ENCODE data around the gene ARHGAP31. TPM values are rescaled to one million over a fixed set of nuclear protein-coding genes. Genes with fewer than 3 reads are reported as not detected.

Gene ARHGAP31
- total RNA-seq, 1 experiment from 2014 or later, result 7.2 TPM

DNA sequence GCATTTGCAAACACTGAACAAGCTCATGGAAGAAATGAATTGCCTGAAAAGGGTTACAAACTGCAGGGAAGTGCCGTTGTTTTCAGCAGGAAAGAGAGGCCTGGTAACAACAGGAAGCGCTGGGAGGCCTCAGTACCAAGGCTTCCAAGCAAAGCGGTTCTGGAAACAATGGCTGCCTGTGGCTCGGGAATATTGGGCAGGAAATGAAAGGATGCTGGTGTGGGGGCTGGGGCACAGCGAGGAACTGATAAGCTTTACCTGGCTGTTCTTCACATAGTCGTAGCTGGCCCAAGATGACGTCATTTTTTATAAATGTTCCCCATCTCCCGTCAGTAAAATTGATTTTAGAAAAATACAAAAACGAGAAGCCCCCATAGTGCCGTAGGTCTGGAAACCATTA is 55.9 kb downstream of the ARHGAP31 start:
- CTCF ChIA-PET, result interaction anchor here (0.6 to 2.4 kb wide), 8 partner anchors 10 to 127 kb away, joined by 3 to 12 read pairs (median 4); partner anchors contain the start of genes ARHGAP31 and B4GALT4
- Mint-ChIP-seq H3K36me3 (peaks cover 6% of the 10 kb centered on the region), H3K4me3 (peak overlapping the region; percentile 57), H3K4me1 (peaks cover 77% of the 10 kb centered on the region), H3K27me3 (ENCODE audit: low read depth) (peaks cover 28% of the 10 kb centered on the region), H3K9me3 (peaks cover 4% of the 10 kb centered on the region; the same call in 1 of the 2 replicates), H3K27ac (peak overlapping the region; percentile 97)
- ATAC-seq (peak; percentile 67), DNase-seq (ENCODE audit: low spot score) (peak; percentile 66)
- POLR2A ChIA-PET, result interaction anchor here (0.8 to 3.2 kb wide), 6 partner anchors 11 to 114 kb away, joined by 3 to 19 read pairs (median 4); partner anchors contain the start of gene TMEM39A
- TF ChIP-seq MXD4 (CRISPR knock-in tag; IDR thresholded peaks at IDR 0.05; ENCODE audit: borderline replicate concordance) (no peak), ZNF121 (CRISPR knock-in tag; IDR thresholded peaks at IDR 0.05) (no peak), ETV6 (CRISPR knock-in tag; IDR thresholded peaks at IDR 0.05) (peak; percentile 95), ATF1 (CRISPR knock-in tag; IDR thresholded peaks at IDR 0.05) (no peak), SOX15 (CRISPR knock-in tag; IDR thresholded peaks at IDR 0.05) (no peak), KAT7 (CRISPR knock-in tag; IDR thresholded peaks at IDR 0.05; ENCODE audit: borderline replicate concordance) (no peak), SMAD4 (CRISPR knock-in tag; IDR thresholded peaks at IDR 0.05) (no peak), FOXK1 (CRISPR knock-in tag; IDR thresholded peaks at IDR 0.05) (peak; percentile 75), OVOL2 (CRISPR knock-in tag; IDR thresholded peaks at IDR 0.05; ENCODE audit: borderline replicate concordance) (no peak), ZBTB21 (CRISPR knock-in tag; IDR thresholded peaks at IDR 0.05; ENCODE audit: borderline replicate concordance) (peak; percentile 93), TP53 (CRISPR knock-in tag; IDR thresholded peaks at IDR 0.05) (peak; percentile 56; the same call in 1 of the 2 replicates), TCF7 (CRISPR knock-in tag; IDR thresholded peaks at IDR 0.05; ENCODE audit: low read depth) (no peak), ZNF416 (CRISPR knock-in tag; IDR thresholded peaks at IDR 0.05) (no peak), FOXJ3 (CRISPR knock-in tag; IDR thresholded peaks at IDR 0.05; ENCODE audit: borderline replicate concordance) (no peak)
- TF ChIP-seq, protein P1, sequence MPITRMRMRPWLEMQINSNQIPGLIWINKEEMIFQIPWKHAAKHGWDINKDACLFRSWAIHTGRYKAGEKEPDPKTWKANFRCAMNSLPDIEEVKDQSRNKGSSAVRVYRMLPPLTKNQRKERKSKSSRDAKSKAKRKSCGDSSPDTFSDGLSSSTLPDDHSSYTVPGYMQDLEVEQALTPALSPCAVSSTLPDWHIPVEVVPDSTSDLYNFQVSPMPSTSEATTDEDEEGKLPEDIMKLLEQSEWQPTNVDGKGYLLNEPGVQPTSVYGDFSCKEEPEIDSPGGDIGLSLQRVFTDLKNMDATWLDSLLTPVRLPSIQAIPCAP (CRISPR knock-in tag; IDR thresholded peaks at IDR 0.05), result no peak
- TF ChIP-seq, protein P2, sequence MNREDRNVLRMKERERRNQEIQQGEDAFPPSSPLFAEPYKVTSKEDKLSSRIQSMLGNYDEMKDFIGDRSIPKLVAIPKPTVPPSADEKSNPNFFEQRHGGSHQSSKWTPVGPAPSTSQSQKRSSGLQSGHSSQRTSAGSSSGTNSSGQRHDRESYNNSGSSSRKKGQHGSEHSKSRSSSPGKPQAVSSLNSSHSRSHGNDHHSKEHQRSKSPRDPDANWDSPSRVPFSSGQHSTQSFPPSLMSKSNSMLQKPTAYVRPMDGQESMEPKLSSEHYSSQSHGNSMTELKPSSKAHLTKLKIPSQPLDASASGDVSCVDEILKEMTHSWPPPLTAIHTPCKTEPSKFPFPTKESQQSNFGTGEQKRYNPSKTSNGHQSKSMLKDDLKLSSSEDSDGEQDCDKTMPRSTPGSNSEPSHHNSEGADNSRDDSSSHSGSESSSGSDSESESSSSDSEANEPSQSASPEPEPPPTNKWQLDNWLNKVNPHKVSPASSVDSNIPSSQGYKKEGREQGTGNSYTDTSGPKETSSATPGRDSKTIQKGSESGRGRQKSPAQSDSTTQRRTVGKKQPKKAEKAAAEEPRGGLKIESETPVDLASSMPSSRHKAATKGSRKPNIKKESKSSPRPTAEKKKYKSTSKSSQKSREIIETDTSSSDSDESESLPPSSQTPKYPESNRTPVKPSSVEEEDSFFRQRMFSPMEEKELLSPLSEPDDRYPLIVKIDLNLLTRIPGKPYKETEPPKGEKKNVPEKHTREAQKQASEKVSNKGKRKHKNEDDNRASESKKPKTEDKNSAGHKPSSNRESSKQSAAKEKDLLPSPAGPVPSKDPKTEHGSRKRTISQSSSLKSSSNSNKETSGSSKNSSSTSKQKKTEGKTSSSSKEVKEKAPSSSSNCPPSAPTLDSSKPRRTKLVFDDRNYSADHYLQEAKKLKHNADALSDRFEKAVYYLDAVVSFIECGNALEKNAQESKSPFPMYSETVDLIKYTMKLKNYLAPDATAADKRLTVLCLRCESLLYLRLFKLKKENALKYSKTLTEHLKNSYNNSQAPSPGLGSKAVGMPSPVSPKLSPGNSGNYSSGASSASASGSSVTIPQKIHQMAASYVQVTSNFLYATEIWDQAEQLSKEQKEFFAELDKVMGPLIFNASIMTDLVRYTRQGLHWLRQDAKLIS (CRISPR knock-in tag; IDR thresholded peaks at IDR 0.05; ENCODE audit: borderline replicate concordance), result no peak
- TF ChIP-seq, protein P3, sequence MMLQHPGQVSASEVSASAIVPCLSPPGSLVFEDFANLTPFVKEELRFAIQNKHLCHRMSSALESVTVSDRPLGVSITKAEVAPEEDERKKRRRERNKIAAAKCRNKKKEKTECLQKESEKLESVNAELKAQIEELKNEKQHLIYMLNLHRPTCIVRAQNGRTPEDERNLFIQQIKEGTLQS (CRISPR knock-in tag; conservative IDR thresholded peaks at IDR 0.05), result no peak
- TF ChIP-seq, protein P4, sequence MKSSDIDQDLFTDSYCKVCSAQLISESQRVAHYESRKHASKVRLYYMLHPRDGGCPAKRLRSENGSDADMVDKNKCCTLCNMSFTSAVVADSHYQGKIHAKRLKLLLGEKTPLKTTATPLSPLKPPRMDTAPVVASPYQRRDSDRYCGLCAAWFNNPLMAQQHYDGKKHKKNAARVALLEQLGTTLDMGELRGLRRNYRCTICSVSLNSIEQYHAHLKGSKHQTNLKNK (CRISPR knock-in tag; IDR thresholded peaks at IDR 0.05), result no peak
- TF ChIP-seq, protein P5, sequence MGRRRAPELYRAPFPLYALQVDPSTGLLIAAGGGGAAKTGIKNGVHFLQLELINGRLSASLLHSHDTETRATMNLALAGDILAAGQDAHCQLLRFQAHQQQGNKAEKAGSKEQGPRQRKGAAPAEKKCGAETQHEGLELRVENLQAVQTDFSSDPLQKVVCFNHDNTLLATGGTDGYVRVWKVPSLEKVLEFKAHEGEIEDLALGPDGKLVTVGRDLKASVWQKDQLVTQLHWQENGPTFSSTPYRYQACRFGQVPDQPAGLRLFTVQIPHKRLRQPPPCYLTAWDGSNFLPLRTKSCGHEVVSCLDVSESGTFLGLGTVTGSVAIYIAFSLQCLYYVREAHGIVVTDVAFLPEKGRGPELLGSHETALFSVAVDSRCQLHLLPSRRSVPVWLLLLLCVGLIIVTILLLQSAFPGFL (CRISPR knock-in tag; IDR thresholded peaks at IDR 0.05; ENCODE audit: borderline replicate concordance), result no peak
- TF ChIP-seq, protein P6, sequence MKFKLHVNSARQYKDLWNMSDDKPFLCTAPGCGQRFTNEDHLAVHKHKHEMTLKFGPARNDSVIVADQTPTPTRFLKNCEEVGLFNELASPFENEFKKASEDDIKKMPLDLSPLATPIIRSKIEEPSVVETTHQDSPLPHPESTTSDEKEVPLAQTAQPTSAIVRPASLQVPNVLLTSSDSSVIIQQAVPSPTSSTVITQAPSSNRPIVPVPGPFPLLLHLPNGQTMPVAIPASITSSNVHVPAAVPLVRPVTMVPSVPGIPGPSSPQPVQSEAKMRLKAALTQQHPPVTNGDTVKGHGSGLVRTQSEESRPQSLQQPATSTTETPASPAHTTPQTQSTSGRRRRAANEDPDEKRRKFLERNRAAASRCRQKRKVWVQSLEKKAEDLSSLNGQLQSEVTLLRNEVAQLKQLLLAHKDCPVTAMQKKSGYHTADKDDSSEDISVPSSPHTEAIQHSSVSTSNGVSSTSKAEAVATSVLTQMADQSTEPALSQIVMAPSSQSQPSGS (CRISPR knock-in tag; IDR thresholded peaks at IDR 0.05; ENCODE audit: borderline replicate concordance, low read depth), result no peak
- TF ChIP-seq, protein P7, sequence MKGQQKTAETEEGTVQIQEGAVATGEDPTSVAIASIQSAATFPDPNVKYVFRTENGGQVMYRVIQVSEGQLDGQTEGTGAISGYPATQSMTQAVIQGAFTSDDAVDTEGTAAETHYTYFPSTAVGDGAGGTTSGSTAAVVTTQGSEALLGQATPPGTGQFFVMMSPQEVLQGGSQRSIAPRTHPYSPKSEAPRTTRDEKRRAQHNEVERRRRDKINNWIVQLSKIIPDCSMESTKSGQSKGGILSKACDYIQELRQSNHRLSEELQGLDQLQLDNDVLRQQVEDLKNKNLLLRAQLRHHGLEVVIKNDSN (CRISPR knock-in tag; IDR thresholded peaks at IDR 0.05), result no peak
- TF ChIP-seq, protein P8, sequence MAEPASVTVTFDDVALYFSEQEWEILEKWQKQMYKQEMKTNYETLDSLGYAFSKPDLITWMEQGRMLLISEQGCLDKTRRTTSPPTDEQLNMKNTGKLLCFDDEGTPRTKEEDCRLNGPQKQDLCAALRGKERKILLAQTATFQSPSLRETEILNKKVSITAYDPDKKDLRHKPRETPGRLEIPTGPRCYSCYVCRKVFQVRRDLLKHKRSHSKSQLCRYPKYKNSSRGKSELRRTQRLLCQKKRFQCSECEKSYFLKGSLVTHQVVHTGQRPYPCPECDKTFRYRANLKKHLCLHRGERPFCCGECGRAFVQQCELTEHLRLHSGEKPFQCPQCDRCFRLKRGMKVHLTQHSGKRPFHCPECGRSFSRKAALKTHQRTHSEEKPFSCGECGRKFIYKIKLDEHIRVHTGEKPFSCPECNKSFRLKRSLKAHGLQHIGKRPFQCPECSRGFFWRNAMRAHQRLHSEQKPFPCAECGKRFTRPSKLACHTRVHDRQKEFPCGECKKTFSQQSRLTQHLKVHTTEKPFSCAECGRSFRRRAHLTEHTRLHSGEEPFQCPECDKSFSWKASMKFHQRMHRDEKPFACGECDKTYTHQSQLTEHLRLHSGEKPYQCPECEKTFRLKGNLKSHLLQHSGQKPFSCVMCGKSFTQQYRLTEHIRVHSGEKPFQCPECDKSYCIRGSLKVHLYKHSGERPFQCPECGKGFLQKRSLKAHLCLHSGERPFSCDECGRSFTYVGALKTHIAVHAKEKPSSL (CRISPR knock-in tag; conservative IDR thresholded peaks at IDR 0.05), result no peak; the same call in 1 of the 2 replicates

Measured in WTC11 (cell line).